ENCODE results near the gene SOX21.

SOX21 gene

GRCh38 chr13:94673851-94674250 lies 38.5 kb downstream of the SOX21 start:
- no peak for DNase-seq (ENCODE audit: low read depth)
- no peak for TF ChIP-seq CTCF (IDR thresholded peaks at IDR 0.05; ENCODE audit: low read depth, low read length, missing control alignments)
- in situ Hi-C loops (cut with HindIII; ENCODE audit: low sequenced_read_pairs): no loop called here
- no peak overlapping the region for H3K4me3 ChIP-seq (ENCODE audit: low read depth, low read length)

- DNase-seq (ENCODE audit: low read depth): no peak
- no peak for TF ChIP-seq CTCF (IDR thresholded peaks at IDR 0.05; ENCODE audit: low read depth, low read length, missing control alignments)
- H3K4me3 ChIP-seq (ENCODE audit: low read depth, low read length): no peak overlapping the region
- in situ Hi-C loops (cut with HindIII; ENCODE audit: low sequenced_read_pairs): no loop called here
Measured at GRCh38 chr13:94672400-94672799, 39.9 kb downstream of the SOX21 start.

- in situ Hi-C loops (cut with HindIII; ENCODE audit: low sequenced_read_pairs): no loop called here
- no peak overlapping the region for H3K4me3 ChIP-seq (ENCODE audit: low read depth, low read length)
- TF ChIP-seq CTCF (IDR thresholded peaks at IDR 0.05; ENCODE audit: low read depth, low read length, missing control alignments): no peak
- DNase-seq (ENCODE audit: low read depth): no peak
Measured at GRCh38 chr13:94667190-94667589, 45.2 kb downstream of the SOX21 start.

GRCh38 chr13:94666065-94666464 lies 46.3 kb downstream of the SOX21 start:
- DNase-seq (ENCODE audit: low read depth): no peak
- no peak for TF ChIP-seq CTCF (IDR thresholded peaks at IDR 0.05; ENCODE audit: low read depth, low read length, missing control alignments)
- H3K4me3 ChIP-seq (ENCODE audit: low read depth, low read length): no peak overlapping the region
- in situ Hi-C loops (cut with HindIII; ENCODE audit: low sequenced_read_pairs): no loop called here

- no peak overlapping the region for H3K4me3 ChIP-seq (ENCODE audit: low read depth, low read length)
- DNase-seq (ENCODE audit: low read depth): no peak
- no peak for TF ChIP-seq CTCF (IDR thresholded peaks at IDR 0.05; ENCODE audit: low read depth, low read length, missing control alignments)
- in situ Hi-C loops (cut with HindIII; ENCODE audit: low sequenced_read_pairs): no loop called here
Measured at GRCh38 chr13:94664889-94665288, 47.5 kb downstream of the SOX21 start.

GRCh38 chr13:94662274-94662945 lies 49.9 kb downstream of the SOX21 start:
- in situ Hi-C loops (cut with HindIII; ENCODE audit: low sequenced_read_pairs): no loop called here
- no peak for TF ChIP-seq CTCF (IDR thresholded peaks at IDR 0.05; ENCODE audit: low read depth, low read length, missing control alignments)
- no peak overlapping the region for H3K4me3 ChIP-seq (ENCODE audit: low read depth, low read length)
- no peak for DNase-seq (ENCODE audit: low read depth)
